Left cardiac atrium (tissue), 4 donors: Measurements from ENCODE around the gene NF1. TPM values are rescaled to one million over a fixed set of nuclear protein-coding genes. Genes with fewer than 3 reads are reported as not detected.
"Not testable (repeated sequence)": the region's sequence is repeated elsewhere in the genome, so short reads cannot be mapped to it uniquely, and the experiment has no call there.

ENCODE experiments used
- ATAC-seq, 2 donors: fragments of 200-7000 bp; cut with Tn5 transposase; one replicate each; pipeline ENCODE4 v1.9.1; 2020; ENCODE audit warnings: mild to moderate bottlenecking in 2 of 2, moderate library complexity in 2 of 2
- DNase-seq: peaks from one replicate; pipeline ENCODE4 v3.0.0-alpha.2; 2020
- intact Hi-C, 2 donors: fragments of 100-400 bp; cut with DNase I; formaldehyde crosslinking; loops; one replicate each; pipeline versions ENCODE4 v1.14.1 to v1.15.1; 2022 to 2023
- total RNA-seq, 2 donors: library from RNA; stranded (reverse); fragmentation: NEBNext Ultra II Directional; extraction: Animal tissue kit (Norgen Biotek cat#: 25700); gene quantifications; one replicate each; pipeline ENCODE4 v1.2.1, GENCODE V29; 2021
- donor health status: DM: no; HTN: yes; CAD: no.
- donor health status: DM: no; HTN: yes; CAD: no; lungs with severe emphysema.
- donor health status: DM: yes; HTN: yes; CAD: no.
- donor health status: Dilated cardiomyopathy.

The NF1 gene
- total RNA-seq, 2 donors from 2014 or later = 39.3 to 53.5 TPM

GRCh38 chr17:31226373-31226772, 131.6 kb downstream of the NF1 start:
- intact Hi-C loops = no loop called here
- DNase-seq (no peak), ATAC-seq (no peak)

- DNase-seq (no peak), ATAC-seq (no peak)
- intact Hi-C loops = no loop called here
These were observed 132.2 kb downstream of the NF1 start for GRCh38 chr17:31226950-31227349.

GRCh38 chr17:31231852-31232251, 137.1 kb downstream of the NF1 start:
- no peak for ATAC-seq
- no peak for DNase-seq
- intact Hi-C loops = no loop called here

- DNase-seq (no peak), ATAC-seq (no peak)
- intact Hi-C loops = no loop called here
These were observed 140.3 kb downstream of the NF1 start for GRCh38 chr17:31235110-31235509.

- intact Hi-C loops = no loop called here
- DNase-seq (no peak), ATAC-seq (no peak)
These were observed 141.4 kb downstream of the NF1 start for GRCh38 chr17:31236137-31236536.

DNA sequence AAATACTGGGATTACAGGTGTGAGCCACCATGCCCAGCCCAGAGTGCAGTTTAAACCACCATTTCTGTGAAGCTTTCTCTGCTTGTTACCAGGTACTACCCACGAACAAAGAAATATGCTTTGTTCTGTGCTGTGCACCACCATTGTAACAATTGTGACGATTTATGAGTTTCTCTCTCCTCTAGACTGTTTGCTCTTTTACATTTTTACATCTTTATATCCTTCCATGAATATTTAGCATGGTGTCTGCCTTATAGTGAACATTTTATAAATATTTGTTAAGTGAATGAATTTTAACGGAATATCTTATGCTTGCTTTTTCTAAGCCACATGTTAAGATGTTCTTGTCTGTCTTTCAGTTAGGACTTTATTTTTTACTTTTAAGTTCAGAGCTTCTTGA, 141.9 kb downstream of the NF1 start:
- DNase-seq (no peak), ATAC-seq (no peak)
- intact Hi-C loops = no loop called here

DNA sequence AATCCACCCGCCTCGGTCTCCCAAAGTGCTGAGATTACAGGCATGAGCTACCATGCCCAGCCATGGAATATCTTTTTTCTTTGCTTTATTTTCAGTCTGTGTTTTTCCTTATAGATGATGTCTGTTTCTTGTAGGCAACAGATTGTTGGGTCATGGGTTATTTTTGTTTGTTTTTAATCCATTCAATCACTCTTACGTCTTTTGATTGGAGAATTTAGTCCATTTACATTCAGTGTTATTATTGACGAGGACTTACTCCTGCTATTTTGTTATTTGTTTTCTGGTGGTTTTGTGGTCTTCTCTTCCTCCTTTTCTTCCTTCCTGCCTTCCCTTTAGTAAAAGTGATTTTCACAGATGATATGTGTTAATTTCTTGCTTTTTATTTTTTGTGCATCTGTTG, 146.3 kb downstream of the NF1 start:
- DNase-seq (no peak), ATAC-seq (no peak)
- intact Hi-C loops = no loop called here

DNA sequence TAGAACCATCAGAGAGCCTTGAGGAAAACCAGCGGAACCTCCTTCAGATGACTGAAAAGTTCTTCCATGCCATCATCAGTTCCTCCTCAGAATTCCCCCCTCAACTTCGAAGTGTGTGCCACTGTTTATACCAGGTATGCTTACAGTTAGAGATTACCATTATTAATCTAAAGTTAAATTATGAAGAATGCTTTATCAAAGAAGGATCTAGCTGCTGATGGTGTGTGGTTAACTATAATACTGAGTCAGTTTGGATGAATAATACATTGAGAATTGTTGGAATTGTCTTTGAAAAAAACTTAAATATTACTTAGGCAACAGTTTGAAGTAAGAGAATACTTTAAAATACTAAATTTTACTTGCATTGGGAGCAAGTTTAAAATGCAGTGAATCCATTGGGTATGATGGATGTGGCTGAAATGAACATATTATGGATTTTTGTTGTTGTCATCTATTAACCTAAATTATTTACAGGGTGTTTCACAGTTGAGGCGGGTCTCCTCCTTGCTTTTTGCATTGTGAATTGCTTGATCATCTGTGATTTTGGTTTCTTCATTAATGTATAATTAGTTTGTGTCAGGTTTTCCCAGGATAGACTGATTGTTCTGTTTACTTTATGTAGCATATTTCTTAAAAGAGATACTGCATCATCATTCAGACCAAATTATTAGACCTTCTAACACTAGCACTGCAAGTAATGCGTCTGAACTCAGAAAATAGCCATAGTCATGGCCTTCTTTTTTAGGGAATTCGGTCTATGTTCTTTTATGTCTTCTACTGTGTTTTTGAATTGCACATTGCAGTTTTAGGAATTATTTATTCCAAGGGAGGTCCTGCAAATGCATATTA, 154.4 kb downstream of the NF1 start:
- intact Hi-C loops = no loop called here
- ATAC-seq = no peak
- no peak for DNase-seq

DNA sequence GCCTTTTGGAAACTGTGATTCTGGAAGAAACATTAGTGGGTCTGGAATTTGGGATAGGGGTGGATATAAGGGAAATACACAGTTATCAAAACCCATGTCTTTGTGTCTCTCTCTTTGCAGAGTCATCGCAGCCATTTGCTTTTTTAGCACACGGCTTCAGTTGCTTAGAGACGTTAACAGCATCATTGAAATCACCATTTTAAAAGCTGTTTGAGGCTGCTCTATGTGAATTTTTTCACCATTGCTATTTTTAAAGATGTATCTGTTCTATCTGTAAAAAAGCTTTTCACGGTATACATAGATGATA, 155.0 kb downstream of the NF1 start:
- intact Hi-C loops = no loop called here

DNA sequence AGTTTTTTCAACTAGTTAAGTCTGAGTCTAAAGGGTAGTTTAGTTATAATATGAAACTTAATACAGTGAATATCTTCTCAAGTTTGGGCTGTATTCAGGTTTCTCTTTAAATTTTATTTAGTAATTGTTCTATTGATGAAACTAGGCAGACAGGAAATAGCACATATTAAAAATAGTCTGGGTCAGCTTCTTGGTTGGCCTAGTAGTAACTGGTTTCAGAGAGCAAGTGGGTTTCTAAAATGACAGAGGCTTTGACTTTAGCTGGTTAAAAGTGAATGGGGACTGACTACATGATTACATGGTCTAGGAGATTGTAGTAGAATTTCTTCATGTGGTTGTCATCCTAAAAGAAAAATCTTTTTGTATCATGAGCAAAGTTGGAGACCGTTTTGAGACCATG, 155.5 kb downstream of the NF1 start:
- ATAC-seq (no peak), DNase-seq (no peak)
- intact Hi-C loops = no loop called here

More for the DNA sequence above, 155.0 kb downstream of the NF1 start:
- DNase-seq (no peak), ATAC-seq (no peak)

- intact Hi-C loops = no loop called here
- ATAC-seq (no peak), DNase-seq (no peak)
These were observed 156.6 kb downstream of the NF1 start for GRCh38 chr17:31251105-31251969.

DNA sequence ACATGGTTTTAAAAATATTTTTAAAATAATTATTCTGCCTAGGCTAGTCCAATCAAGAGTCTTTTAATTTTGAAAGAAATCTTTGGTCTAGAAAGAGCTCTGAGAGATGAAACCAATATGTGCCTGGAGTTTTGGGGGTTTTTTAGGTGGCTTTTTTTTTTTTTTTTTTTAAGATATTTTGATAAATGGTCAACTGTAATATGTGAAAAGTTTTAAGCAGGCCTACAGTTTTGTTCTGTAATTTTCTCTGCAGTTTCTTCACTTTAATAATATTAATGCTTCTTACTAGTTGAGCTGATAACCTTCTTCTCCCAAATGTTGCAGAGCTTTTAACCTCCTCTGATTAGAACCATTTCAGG, 157.2 kb downstream of the NF1 start:
- intact Hi-C loops = no loop called here
- ATAC-seq (no peak), DNase-seq (no peak)

DNA sequence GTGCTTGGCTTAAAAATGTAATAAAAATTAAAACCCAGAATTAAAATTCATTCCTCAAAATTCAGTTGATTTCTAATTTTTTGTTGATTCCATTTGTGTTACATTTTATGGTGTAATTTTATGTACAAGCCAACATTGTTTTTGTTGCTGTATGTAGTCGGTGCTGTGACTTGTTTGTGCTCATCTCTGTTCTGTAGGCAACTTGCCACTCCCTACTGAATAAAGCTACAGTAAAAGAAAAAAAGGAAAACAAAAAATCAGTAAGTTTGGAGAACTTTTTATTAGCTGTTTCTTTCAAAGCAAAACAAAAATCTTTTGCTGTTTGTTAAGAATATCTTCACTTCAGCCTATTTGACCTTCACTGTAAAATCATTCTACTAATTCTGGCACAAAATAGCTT, 158.0 kb downstream of the NF1 start:
- intact Hi-C loops = no loop called here
- ATAC-seq (no peak), DNase-seq (no peak)

GRCh38 chr17:31254654-31255053, 159.9 kb downstream of the NF1 start:
- DNase-seq = no peak
- intact Hi-C loops = no loop called here
- no peak for ATAC-seq

DNA sequence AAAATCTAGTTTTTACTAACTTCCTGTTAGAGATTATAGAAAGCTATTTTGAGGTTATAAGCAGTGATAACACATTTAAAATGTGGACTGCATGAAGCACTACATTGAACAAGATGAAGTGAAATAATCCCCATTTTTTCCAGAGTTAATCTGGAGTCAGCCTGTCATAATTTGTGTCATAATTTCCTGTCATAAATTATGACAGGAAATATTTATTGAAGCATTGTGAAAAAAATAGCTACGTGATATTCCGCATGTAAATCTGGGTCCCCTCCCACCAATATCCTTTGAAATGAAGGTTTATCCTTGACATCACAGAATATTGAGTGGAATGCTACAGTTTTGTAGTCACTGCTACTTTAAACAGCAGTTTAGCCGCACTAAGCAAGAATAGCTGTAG, 162.2 kb downstream of the NF1 start:
- ATAC-seq (no peak), DNase-seq (no peak)
- intact Hi-C loops = no loop called here

- intact Hi-C loops = no loop called here
- DNase-seq (no peak), ATAC-seq (no peak)
These were observed 165.4 kb downstream of the NF1 start for GRCh38 chr17:31260151-31260550.

DNA sequence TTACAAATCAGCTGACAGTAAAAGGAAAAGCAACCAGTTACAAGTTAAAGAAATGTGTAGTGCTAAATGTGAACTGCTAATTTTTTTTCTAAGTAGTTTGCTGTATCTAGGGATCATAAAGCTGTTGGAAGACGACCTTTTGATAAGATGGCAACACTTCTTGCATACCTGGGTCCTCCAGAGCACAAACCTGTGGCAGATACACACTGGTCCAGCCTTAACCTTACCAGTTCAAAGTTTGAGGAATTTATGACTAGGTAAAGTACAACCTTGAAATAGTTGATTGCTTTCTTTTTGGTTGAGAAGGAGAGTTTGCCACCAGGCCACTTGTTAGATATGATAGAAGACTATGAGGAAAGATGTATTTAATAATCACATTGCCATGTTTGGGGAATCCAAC, 166.8 kb downstream of the NF1 start:
- DNase-seq (no peak), ATAC-seq (no peak)
- intact Hi-C loops = no loop called here

GRCh38 chr17:31262923-31263322, 168.1 kb downstream of the NF1 start:
- DNase-seq, intact Hi-C loops, ATAC-seq: not testable (repeated sequence)

GRCh38 chr17:31266042-31266441, 171.3 kb downstream of the NF1 start:
- no peak for ATAC-seq
- intact Hi-C loops = no loop called here
- DNase-seq = no peak

- DNase-seq = no peak
- no peak for ATAC-seq
These were observed 174.3 kb downstream of the NF1 start for GRCh38 chr17:31269036-31269577.

GRCh38 chr17:31269578-31269983, 174.8 kb downstream of the NF1 start:
- peak; percentile 85 to 86 for ATAC-seq
- intact Hi-C loops = no loop called here
- DNase-seq = no peak

More at GRCh38 chr17:31269036-31269577, 174.3 kb downstream of the NF1 start:
- intact Hi-C loops = no loop called here
